NB4 (cell line): ENCODE data around the gene NRGN.

Experiments
- DNase-seq: peaks from one replicate; pipeline ENCODE4 v3.0.0; 2010; ENCODE audit warnings: low read depth
- H3K4me3 ChIP-seq: one replicate; pipeline ENCODE4 v1.5.1; 2011; ENCODE audit warnings: mild to moderate bottlenecking, low read depth, low read length, moderate library complexity
- CTCF ChIP-seq: IDR thresholded peaks from one replicate; pipeline ENCODE4 v1.5.1; 2012; ENCODE audit warnings: low read depth, low read length
- MAX ChIP-seq: IDR thresholded peaks from 2 replicates; pipeline ENCODE4 v1.6.1; 2011; ENCODE audit warnings: low read depth, low read length
- MYC ChIP-seq: IDR thresholded peaks from 2 replicates; pipeline ENCODE4 v1.6.1; 2011; ENCODE audit warnings: low read depth, low read length
- POLR2A ChIP-seq: IDR thresholded peaks from 2 replicates; pipeline ENCODE4 v1.6.1; 2011; ENCODE audit warnings: mild to moderate bottlenecking; ENCODE audit not compliant: insufficient read length; ENCODE audit errors: extremely low read depth

The NRGN gene

GRCh38 chr11:124743050-124743449, 3.3 kb downstream of the NRGN start:
- TF ChIP-seq MAX (no peak), CTCF (no peak), POLR2A (no peak), MYC (no peak)
- H3K4me3 ChIP-seq = no peak overlapping the region
- no peak for DNase-seq

- no peak for DNase-seq
- TF ChIP-seq MYC (no peak), MAX (no peak), POLR2A (no peak)
- H3K4me3 ChIP-seq = no peak overlapping the region
Observed at GRCh38 chr11:124745270-124745834, 5.6 kb downstream of the NRGN start.

- DNase-seq = no peak
- TF ChIP-seq POLR2A (no peak), MAX (no peak), CTCF (no peak), MYC (no peak)
- no peak overlapping the region for H3K4me3 ChIP-seq
Observed at GRCh38 chr11:124745835-124746620, 6.3 kb downstream of the NRGN start.

- no peak overlapping the region for H3K4me3 ChIP-seq
- peak; percentile 29 for DNase-seq
- TF ChIP-seq CTCF = peak; percentile 15
- TF ChIP-seq MYC = no peak
Observed at GRCh38 chr11:124746621-124747243, 7.0 kb downstream of the NRGN start.

- H3K4me3 ChIP-seq = no peak overlapping the region
- no peak for DNase-seq
- no peak for TF ChIP-seq MYC
- TF ChIP-seq CTCF = no peak
- TF ChIP-seq POLR2A = no peak
- no peak for TF ChIP-seq MAX
Observed at GRCh38 chr11:124747406-124748099, 7.8 kb downstream of the NRGN start.

GRCh38 chr11:124748100-124748418, 8.3 kb downstream of the NRGN start:
- no peak overlapping the region for H3K4me3 ChIP-seq
- TF ChIP-seq POLR2A = no peak
- no peak for TF ChIP-seq MAX
- no peak for TF ChIP-seq MYC
- TF ChIP-seq CTCF = no peak
- DNase-seq = no peak
